Neural progenitor cell (in vitro differentiated cells): Measurements from ENCODE around the gene RBM14. TPM values are rescaled to one million over a fixed set of nuclear protein-coding genes. Genes with fewer than 3 reads are reported as not detected.
A peak's percentile ranks its signal among the peaks of the same experiment; 100 is the strongest.

Source experiments
- DNase-seq: peaks from one replicate; pipeline ENCODE4 v3.0.0-alpha.2; 2016; ENCODE audit warnings: low spot score
- H2AFZ ChIP-seq: fragments of 200-600 bp; sonication (generic); replicated peaks from 2 replicates; pipeline ENCODE4 v1.6.1; 2016; ENCODE audit warnings: antibody characterized with exemption
- H3F3A ChIP-seq: fragments of 200-600 bp; sonication (generic); 2 replicates; pipeline ENCODE4 v1.6.1; 2016; ENCODE audit warnings: antibody characterized with exemption, low read depth
- H3K27ac ChIP-seq: fragments of 200-600 bp; sonication (generic); 2 replicates; pipeline ENCODE4 v1.5.1; 2016; ENCODE audit warnings: mild to moderate bottlenecking
- H3K27me3 ChIP-seq: fragments of 200-600 bp; sonication (generic); 2 replicates; pipeline ENCODE4 v1.6.1; 2016; ENCODE audit warnings: mild to moderate bottlenecking, moderate library complexity
- H3K36me3 ChIP-seq: fragments of 200-600 bp; sonication (generic); 2 replicates; pipeline ENCODE4 v1.5.1; 2016
- H3K4me1 ChIP-seq: fragments of 200-600 bp; sonication (generic); 2 replicates; pipeline ENCODE4 v1.6.1; 2016; ENCODE audit warnings: mixed run types
- H3K4me2 ChIP-seq: fragments of 200-600 bp; sonication (generic); 2 replicates; pipeline ENCODE4 v1.6.1; 2016
- H3K4me3 ChIP-seq: fragments of 200-600 bp; sonication (generic); 2 replicates; pipeline ENCODE4 v1.5.1; 2016
- H3K79me2 ChIP-seq: fragments of 200-600 bp; sonication (generic); 2 replicates; pipeline ENCODE4 v1.6.1; 2016; ENCODE audit warnings: low read depth
- H3K9ac ChIP-seq: fragments of 200-600 bp; sonication (generic); 2 replicates; pipeline ENCODE4 v1.6.1; 2016
- H3K9me3 ChIP-seq: fragments of 200-600 bp; sonication (generic); 2 replicates; pipeline ENCODE4 v1.5.1; 2016; ENCODE audit warnings: low read depth
- H4K20me1 ChIP-seq: fragments of 200-600 bp; sonication (generic); 2 replicates; pipeline ENCODE4 v1.6.1; 2016; ENCODE audit warnings: low read depth
- H3K27ac Mint-ChIP-seq: 3 replicates; pipeline ENCODE4 v1.8.0; 2021; ENCODE audit warnings: mixed read lengths
- H3K27me3 Mint-ChIP-seq: 2 replicates; pipeline ENCODE4 v1.8.0; 2022; ENCODE audit warnings: low read depth, mild to moderate bottlenecking, inconsistent platforms, moderate library complexity, mixed read lengths; ENCODE audit not compliant: insufficient read depth
- H3K36me3 Mint-ChIP-seq: 3 replicates; pipeline ENCODE4 v1.8.0; 2021; ENCODE audit warnings: mixed read lengths
- H3K4me1 Mint-ChIP-seq: 3 replicates; pipeline ENCODE4 v1.8.0; 2021; ENCODE audit warnings: mixed read lengths
- H3K4me3 Mint-ChIP-seq: 3 replicates; pipeline ENCODE4 v1.8.0; 2021; ENCODE audit warnings: mild to moderate bottlenecking, moderate library complexity, mixed read lengths
- H3K9me3 Mint-ChIP-seq: 3 replicates; pipeline ENCODE4 v1.8.0; 2020; ENCODE audit warnings: mixed read lengths
- EZH2 ChIP-seq: fragments of 200-600 bp; sonication (generic); IDR thresholded peaks from 2 replicates; pipeline ENCODE4 v1.6.1; 2017; ENCODE audit warnings: antibody characterized with exemption, mild to moderate bottlenecking, moderate library complexity
- EZH2phosphoT487 ChIP-seq: fragments of 200-600 bp; sonication (generic); IDR thresholded peaks from 2 replicates; pipeline ENCODE4 v1.6.1; 2017; ENCODE audit warnings: antibody characterized with exemption
- total RNA-seq: library from RNA; depleted of rRNA; stranded (reverse); fragments of >200 nt; gene quantifications from 2 replicates; pipeline ENCODE4 v1.2.3, GENCODE V29; 2015; ENCODE audit warnings: low replicate concordance
- TF ChIP-seq, protein P1 (sequence below): fragments of 200-600 bp; sonication (generic); IDR thresholded peaks from 2 replicates; pipeline ENCODE4 v1.5.1; 2017; ENCODE audit warnings: antibody characterized with exemption, mild to moderate bottlenecking

The RBM14 gene
- total RNA-seq, 1 donor from 2014 or later: 38.2 TPM

DNA sequence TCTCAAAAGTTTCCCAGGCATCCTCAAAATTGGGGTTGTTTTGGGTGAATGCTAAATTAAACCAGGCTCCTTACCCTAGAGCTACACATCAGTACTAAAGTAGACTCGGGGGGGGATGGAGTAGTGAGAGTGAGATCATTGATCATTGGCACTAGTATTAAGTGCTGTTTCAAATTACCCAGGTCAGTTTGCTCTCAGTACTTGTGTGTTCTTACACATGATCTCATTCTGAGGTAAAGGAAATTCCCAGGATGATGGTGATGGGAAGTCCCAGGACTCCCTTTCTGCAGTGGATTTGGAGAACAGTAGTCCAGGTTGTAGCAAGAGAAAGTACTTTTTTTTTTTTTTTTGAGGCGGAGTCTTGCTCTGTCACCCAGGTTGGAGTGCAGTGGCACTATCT lies 34.6 kb downstream of the RBM14 start:
- no peak overlapping the region for H2AFZ ChIP-seq
- H3K4me1 Mint-ChIP-seq: no peaks in the 10 kb centered on the region
- H3K4me3 Mint-ChIP-seq: no peak overlapping the region
- TF ChIP-seq, protein P1, sequence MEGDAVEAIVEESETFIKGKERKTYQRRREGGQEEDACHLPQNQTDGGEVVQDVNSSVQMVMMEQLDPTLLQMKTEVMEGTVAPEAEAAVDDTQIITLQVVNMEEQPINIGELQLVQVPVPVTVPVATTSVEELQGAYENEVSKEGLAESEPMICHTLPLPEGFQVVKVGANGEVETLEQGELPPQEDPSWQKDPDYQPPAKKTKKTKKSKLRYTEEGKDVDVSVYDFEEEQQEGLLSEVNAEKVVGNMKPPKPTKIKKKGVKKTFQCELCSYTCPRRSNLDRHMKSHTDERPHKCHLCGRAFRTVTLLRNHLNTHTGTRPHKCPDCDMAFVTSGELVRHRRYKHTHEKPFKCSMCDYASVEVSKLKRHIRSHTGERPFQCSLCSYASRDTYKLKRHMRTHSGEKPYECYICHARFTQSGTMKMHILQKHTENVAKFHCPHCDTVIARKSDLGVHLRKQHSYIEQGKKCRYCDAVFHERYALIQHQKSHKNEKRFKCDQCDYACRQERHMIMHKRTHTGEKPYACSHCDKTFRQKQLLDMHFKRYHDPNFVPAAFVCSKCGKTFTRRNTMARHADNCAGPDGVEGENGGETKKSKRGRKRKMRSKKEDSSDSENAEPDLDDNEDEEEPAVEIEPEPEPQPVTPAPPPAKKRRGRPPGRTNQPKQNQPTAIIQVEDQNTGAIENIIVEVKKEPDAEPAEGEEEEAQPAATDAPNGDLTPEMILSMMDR: no peak
- no peak overlapping the region for H3K9ac ChIP-seq
- H3K27me3 ChIP-seq: no peaks in the 10 kb centered on the region
- peaks cover 87% of the 10 kb centered on the region for H4K20me1 ChIP-seq
- H3K9me3 ChIP-seq: no peaks in the 10 kb centered on the region
- no peak for DNase-seq
- peaks cover 100% of the 10 kb centered on the region for H3K79me2 ChIP-seq
- no peaks in the 10 kb centered on the region for H3K4me1 ChIP-seq
- no peak overlapping the region for H3K27ac ChIP-seq
- H3K27ac Mint-ChIP-seq: no peak overlapping the region
- no peak overlapping the region for H3K4me3 ChIP-seq
- H3K9me3 Mint-ChIP-seq: no peaks in the 10 kb centered on the region
- peaks cover 4% of the 10 kb centered on the region for H3K27me3 Mint-ChIP-seq
- H3F3A ChIP-seq: peaks cover 74% of the 10 kb centered on the region
- no peak overlapping the region for H3K4me2 ChIP-seq
- H3K36me3 ChIP-seq: peaks cover 21% of the 10 kb centered on the region
- peaks cover 48% of the 10 kb centered on the region for H3K36me3 Mint-ChIP-seq

DNA sequence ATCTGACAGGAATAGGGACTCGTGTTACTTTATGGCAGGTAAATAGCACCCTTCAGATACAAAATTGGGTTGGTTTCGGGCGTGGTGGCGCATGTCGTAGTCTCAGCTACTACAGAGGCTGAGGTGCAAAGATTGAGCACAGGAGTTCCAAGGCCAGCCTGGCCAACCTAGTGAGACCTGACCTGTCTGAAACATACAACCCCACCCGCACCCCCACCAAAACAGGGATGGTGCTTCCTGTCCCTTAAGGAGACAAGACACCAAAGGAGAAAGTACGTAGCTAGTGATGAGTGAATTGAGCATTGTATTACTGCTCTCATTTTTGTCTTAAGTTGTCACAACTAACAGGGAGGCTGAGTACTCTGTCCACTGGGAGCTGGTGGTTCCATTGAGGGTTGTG lies 36.2 kb downstream of the RBM14 start:
- TF ChIP-seq EZH2phosphoT487: no peak
- TF ChIP-seq, protein P1: no peak
- Histone ChIP-seq H3K27me3 (no peaks in the 10 kb centered on the region), H3K27ac (no peak overlapping the region), H3K4me3 (no peak overlapping the region), H3F3A (peaks cover 58% of the 10 kb centered on the region), H3K4me1 (no peaks in the 10 kb centered on the region), H3K79me2 (peaks cover 100% of the 10 kb centered on the region), H3K9ac (no peak overlapping the region), H3K9me3 (no peaks in the 10 kb centered on the region), H4K20me1 (peaks cover 81% of the 10 kb centered on the region), H2AFZ (no peak overlapping the region), H3K36me3 (peaks cover 24% of the 10 kb centered on the region), H3K4me2 (no peak overlapping the region)
- peaks cover 2% of the 10 kb centered on the region for H3K27me3 Mint-ChIP-seq
- H3K9me3 Mint-ChIP-seq: no peaks in the 10 kb centered on the region
- H3K4me3 Mint-ChIP-seq: no peak overlapping the region
- H3K4me1 Mint-ChIP-seq: no peaks in the 10 kb centered on the region
- H3K36me3 Mint-ChIP-seq: peaks cover 35% of the 10 kb centered on the region
- no peak for DNase-seq
- no peak overlapping the region for H3K27ac Mint-ChIP-seq

DNA sequence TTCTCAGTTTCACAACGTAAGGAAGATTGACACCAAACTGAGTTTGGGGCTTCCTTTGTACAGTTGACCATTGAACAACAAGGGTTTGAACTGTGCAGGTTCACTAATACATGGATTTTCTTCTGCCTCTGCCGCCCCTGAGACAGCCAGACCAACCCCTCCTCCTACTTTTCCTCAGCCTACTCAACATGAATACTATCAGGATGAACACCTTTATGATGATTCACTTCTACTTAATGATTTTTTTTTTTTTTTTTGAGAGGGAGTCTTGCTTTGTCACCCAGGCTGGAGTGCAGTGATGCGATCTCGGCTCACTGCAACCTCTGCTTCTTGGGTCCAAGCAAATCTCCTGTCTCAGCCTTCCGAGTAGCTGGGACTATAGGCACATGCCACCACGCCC lies 36.7 kb downstream of the RBM14 start:
- no peak overlapping the region for H3K4me3 ChIP-seq
- no peaks in the 10 kb centered on the region for H3K9me3 ChIP-seq
- H3K4me1 Mint-ChIP-seq: no peaks in the 10 kb centered on the region
- no peak overlapping the region for H3K9ac ChIP-seq
- peaks cover 2% of the 10 kb centered on the region for H3K27me3 Mint-ChIP-seq
- TF ChIP-seq, protein P1: no peak
- H3F3A ChIP-seq: peaks cover 53% of the 10 kb centered on the region
- no peaks in the 10 kb centered on the region for H3K4me1 ChIP-seq
- H3K4me2 ChIP-seq: no peak overlapping the region
- no peak overlapping the region for H3K27ac ChIP-seq
- H3K27ac Mint-ChIP-seq: no peak overlapping the region
- H3K36me3 Mint-ChIP-seq: peaks cover 33% of the 10 kb centered on the region
- no peaks in the 10 kb centered on the region for H3K9me3 Mint-ChIP-seq
- DNase-seq: no peak
- H3K4me3 Mint-ChIP-seq: no peak overlapping the region
- no peak overlapping the region for H2AFZ ChIP-seq
- peaks cover 100% of the 10 kb centered on the region for H3K79me2 ChIP-seq
- peaks cover 24% of the 10 kb centered on the region for H3K36me3 ChIP-seq
- H3K27me3 ChIP-seq: no peaks in the 10 kb centered on the region
- peaks cover 81% of the 10 kb centered on the region for H4K20me1 ChIP-seq

DNA sequence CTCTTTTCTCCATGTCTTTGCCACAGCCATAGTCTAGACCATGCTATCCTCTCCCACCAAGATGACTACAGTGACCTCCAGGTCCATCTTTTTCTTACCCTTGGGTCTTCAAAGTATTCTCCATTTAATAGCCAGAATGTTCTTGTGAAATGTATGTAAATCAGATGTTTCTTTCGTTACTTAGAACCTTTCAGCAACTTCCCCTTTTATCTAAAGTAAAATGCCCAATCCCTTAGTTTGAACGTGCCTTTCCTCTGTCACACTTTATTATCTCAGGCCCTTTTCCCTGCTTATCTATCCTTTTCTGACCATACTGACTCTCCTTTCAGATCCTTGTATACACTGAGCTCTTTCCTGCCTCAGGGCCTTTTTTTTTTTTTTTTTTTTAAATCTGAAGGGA lies 43.3 kb downstream of the RBM14 start:
- Histone ChIP-seq H3K4me3 (no peak overlapping the region), H3K27me3 (no peaks in the 10 kb centered on the region), H2AFZ (no peak overlapping the region), H3K9me3 (no peaks in the 10 kb centered on the region), H3K4me2 (no peak overlapping the region), H3K27ac (peak overlapping the region; percentile 7), H3K4me1 (no peaks in the 10 kb centered on the region), H3F3A (peaks cover 25% of the 10 kb centered on the region), H4K20me1 (peaks cover 81% of the 10 kb centered on the region), H3K9ac (no peak overlapping the region), H3K79me2 (peaks cover 98% of the 10 kb centered on the region), H3K36me3 (peaks cover 4% of the 10 kb centered on the region)
- no peaks in the 10 kb centered on the region for H3K4me1 Mint-ChIP-seq
- H3K27ac Mint-ChIP-seq: no peak overlapping the region
- no peaks in the 10 kb centered on the region for H3K27me3 Mint-ChIP-seq
- no peak for DNase-seq
- no peak overlapping the region for H3K4me3 Mint-ChIP-seq
- no peaks in the 10 kb centered on the region for H3K9me3 Mint-ChIP-seq
- TF ChIP-seq EZH2 (no peak), EZH2phosphoT487 (no peak)
- TF ChIP-seq, protein P1: no peak
- peaks cover 19% of the 10 kb centered on the region for H3K36me3 Mint-ChIP-seq
